Measurements from ENCODE around the gene SEMA3E. TPM values are rescaled to one million over a fixed set of nuclear protein-coding genes. Genes with fewer than 3 reads are reported as not detected.

Gene SEMA3E
- total RNA-seq, 2 donors from 2014 or later = 339 to 438 TPM

DNA sequence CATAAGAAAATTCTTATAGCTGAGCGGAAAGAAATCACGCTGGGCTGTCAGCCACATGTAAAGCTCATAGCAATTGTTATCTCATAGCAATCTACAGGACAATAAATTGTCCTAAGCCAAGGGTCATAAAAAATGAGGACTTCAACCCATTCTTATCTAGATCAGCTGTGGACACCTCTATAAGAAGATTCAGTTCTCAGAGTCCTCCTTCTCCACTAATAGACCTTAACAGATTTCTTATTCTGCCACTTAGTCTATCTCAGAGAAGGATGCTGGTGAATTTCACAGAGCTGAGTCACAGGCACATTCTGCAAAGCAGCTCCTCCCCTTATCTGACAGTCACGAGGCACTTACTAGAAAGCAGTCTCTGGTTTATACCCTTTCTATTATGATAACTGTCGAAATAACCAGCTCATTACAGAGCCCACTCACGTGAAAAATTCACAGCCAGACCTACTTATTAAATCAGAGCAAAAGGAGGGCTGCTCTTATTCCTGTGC is 300.9 kb downstream of the SEMA3E start:
- Histone ChIP-seq H3K36me3 (ENCODE audit: control insufficient read depth, insufficient read depth, low read length) (no peaks in the 10 kb centered on the region), H3K9ac (ENCODE audit: extremely low read depth, low read length, poor library complexity, severe bottlenecking) (no peak overlapping the region), H3K27me3 (ENCODE audit: control insufficient read depth, insufficient read depth, low read length, poor library complexity, severe bottlenecking) (no peaks in the 10 kb centered on the region), H3K27ac (ENCODE audit: low read depth, low read length) (no peak overlapping the region), H3K9me3 (ENCODE audit: control insufficient read depth, low read length) (no peaks in the 10 kb centered on the region), H3K4me1 (ENCODE audit: control insufficient read depth, insufficient read depth, low read length) (no peaks in the 10 kb centered on the region), H3K4me3 (ENCODE audit: low read length) (no peak overlapping the region)
- no peaks in the 10 kb centered on the region for H3K36me3 Mint-ChIP-seq (ENCODE audit: low read depth)
- H3K4me3 Mint-ChIP-seq = no peak overlapping the region
- no peaks in the 10 kb centered on the region for H3K9me3 Mint-ChIP-seq
- H3K27ac Mint-ChIP-seq = no peak overlapping the region
- peak; percentile 58 for DNase-seq
- 67 to 78% methylated on average over 5 of the region's 5 CpGs for WGBS, 2 experiments (ENCODE audit: insufficient coverage in 1 of 2, insufficient read length in 1 of 2)
- H3K27me3 Mint-ChIP-seq (ENCODE audit: insufficient read depth) = no peaks in the 10 kb centered on the region
- no peaks in the 10 kb centered on the region for H3K4me1 Mint-ChIP-seq
- TF ChIP-seq, protein P1, sequence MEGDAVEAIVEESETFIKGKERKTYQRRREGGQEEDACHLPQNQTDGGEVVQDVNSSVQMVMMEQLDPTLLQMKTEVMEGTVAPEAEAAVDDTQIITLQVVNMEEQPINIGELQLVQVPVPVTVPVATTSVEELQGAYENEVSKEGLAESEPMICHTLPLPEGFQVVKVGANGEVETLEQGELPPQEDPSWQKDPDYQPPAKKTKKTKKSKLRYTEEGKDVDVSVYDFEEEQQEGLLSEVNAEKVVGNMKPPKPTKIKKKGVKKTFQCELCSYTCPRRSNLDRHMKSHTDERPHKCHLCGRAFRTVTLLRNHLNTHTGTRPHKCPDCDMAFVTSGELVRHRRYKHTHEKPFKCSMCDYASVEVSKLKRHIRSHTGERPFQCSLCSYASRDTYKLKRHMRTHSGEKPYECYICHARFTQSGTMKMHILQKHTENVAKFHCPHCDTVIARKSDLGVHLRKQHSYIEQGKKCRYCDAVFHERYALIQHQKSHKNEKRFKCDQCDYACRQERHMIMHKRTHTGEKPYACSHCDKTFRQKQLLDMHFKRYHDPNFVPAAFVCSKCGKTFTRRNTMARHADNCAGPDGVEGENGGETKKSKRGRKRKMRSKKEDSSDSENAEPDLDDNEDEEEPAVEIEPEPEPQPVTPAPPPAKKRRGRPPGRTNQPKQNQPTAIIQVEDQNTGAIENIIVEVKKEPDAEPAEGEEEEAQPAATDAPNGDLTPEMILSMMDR (conservative IDR thresholded peaks at IDR 0.05) = no peak

DNA sequence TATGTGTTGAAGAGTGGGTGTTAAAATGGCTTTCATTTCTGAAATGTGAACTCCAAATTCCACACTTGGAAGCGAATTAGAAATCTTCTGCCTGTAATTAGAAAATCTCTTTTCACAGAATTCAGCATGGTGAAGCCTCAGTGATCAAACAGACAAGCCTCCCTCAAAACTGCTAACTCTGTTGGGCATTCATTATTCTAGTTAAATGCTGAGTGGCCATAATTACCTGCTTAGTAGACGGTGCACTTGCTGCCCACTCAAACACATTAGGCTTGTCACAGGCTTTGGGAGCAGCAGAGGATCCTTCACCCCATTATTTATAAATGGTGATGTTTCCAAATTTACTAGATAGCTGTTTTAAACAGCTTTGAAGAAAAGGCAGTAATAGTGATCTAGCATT is 309.0 kb downstream of the SEMA3E start:
- Histone ChIP-seq H3K27ac (ENCODE audit: low read depth, low read length) (no peak overlapping the region), H3K9me3 (ENCODE audit: control insufficient read depth, low read length) (no peaks in the 10 kb centered on the region), H3K36me3 (ENCODE audit: control insufficient read depth, insufficient read depth, low read length) (no peaks in the 10 kb centered on the region), H3K9ac (ENCODE audit: extremely low read depth, low read length, poor library complexity, severe bottlenecking) (no peak overlapping the region), H3K4me1 (ENCODE audit: control insufficient read depth, insufficient read depth, low read length) (no peaks in the 10 kb centered on the region), H3K27me3 (ENCODE audit: control insufficient read depth, insufficient read depth, low read length, poor library complexity, severe bottlenecking) (no peaks in the 10 kb centered on the region), H3K4me3 (ENCODE audit: low read length) (no peak overlapping the region)
- no peaks in the 10 kb centered on the region for H3K27me3 Mint-ChIP-seq (ENCODE audit: insufficient read depth)
- no peaks in the 10 kb centered on the region for H3K4me1 Mint-ChIP-seq
- no peak overlapping the region for H3K27ac Mint-ChIP-seq
- H3K36me3 Mint-ChIP-seq (ENCODE audit: low read depth) = no peaks in the 10 kb centered on the region
- no peak overlapping the region for H3K4me3 Mint-ChIP-seq
- DNase-seq = no peak
- TF ChIP-seq, protein P1 (conservative IDR thresholded peaks at IDR 0.05) = no peak
- H3K9me3 Mint-ChIP-seq = no peaks in the 10 kb centered on the region
- 85 to 100% methylated on average over 1 to 2 of the region's 2 CpGs for WGBS, 2 experiments (ENCODE audit: insufficient coverage in 1 of 2, insufficient read length in 1 of 2)

DNA sequence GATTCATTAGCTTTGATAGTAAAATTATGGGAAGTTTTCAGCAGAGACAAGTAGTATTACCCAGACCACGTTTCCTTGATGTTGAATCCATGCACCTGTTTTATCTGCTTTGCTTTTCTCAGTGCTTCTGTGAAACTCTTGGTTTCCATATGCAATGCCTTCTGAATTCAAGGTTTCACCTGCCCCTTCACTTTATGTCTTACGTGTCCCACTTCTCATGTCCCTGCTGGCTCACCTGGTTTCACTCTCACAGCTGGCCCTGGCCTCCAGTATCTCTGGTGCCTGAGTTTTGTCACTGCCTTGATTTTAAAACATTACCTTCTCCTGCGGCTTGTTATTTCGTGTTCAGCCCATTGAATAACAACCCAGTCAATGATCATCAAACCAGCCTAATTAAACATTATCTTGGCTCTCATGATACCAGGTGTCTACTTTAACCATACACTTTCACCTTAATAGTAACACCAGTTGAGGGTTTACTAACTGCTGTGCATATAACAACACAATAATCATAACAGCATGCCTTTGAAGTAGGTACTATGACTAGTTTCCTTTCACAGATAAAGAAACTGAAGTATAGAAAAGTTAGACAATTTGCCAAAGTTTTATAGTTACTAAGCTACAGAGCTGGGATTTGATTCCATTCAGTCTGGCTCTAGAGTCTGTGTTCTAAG is 310.5 kb downstream of the SEMA3E start:
- H3K9ac ChIP-seq (ENCODE audit: extremely low read depth, low read length, poor library complexity, severe bottlenecking) = no peak overlapping the region
- no peak overlapping the region for H3K4me3 Mint-ChIP-seq
- DNase-seq = no peak
- no peak overlapping the region for H3K27ac Mint-ChIP-seq
- H3K27me3 Mint-ChIP-seq (ENCODE audit: insufficient read depth) = no peaks in the 10 kb centered on the region
- H3K9me3 Mint-ChIP-seq = no peaks in the 10 kb centered on the region
- H3K36me3 Mint-ChIP-seq (ENCODE audit: low read depth) = no peaks in the 10 kb centered on the region
- no peaks in the 10 kb centered on the region for H3K4me1 Mint-ChIP-seq
- no peaks in the 10 kb centered on the region for H3K9me3 ChIP-seq (ENCODE audit: control insufficient read depth, low read length)
- H3K36me3 ChIP-seq (ENCODE audit: control insufficient read depth, insufficient read depth, low read length) = no peaks in the 10 kb centered on the region
- WGBS, 2 experiments (ENCODE audit: insufficient coverage in 1 of 2, insufficient read length in 1 of 2) = 88 to 91% methylated on average over 4 of the region's 4 CpGs
- no peak overlapping the region for H3K4me3 ChIP-seq (ENCODE audit: low read length)
- H3K27me3 ChIP-seq (ENCODE audit: control insufficient read depth, insufficient read depth, low read length, poor library complexity, severe bottlenecking) = no peaks in the 10 kb centered on the region
- no peak overlapping the region for H3K27ac ChIP-seq (ENCODE audit: low read depth, low read length)
- no peaks in the 10 kb centered on the region for H3K4me1 ChIP-seq (ENCODE audit: control insufficient read depth, insufficient read depth, low read length)
- TF ChIP-seq, protein P1 (conservative IDR thresholded peaks at IDR 0.05) = no peak
